Pancreas (tissue), 10 donors: ENCODE data around the gene DLGAP3. TPM values are rescaled to one million over a fixed set of nuclear protein-coding genes. Genes with fewer than 3 reads are reported as not detected.

Experiments used
- ATAC-seq, 4 donors: fragments of 200-7000 bp; cut with Tn5 transposase; one replicate each; pipeline versions ENCODE4 v1.8.0 to v1.9.1; 2020; ENCODE audit warnings: mild to moderate bottlenecking in 4 of 4, moderate library complexity in 4 of 4
- DNase-seq, 6 donors: peaks; one replicate each; pipeline ENCODE4 v3.0.0-alpha.2; 2020
- FAIRE-seq: peaks from 2 replicates; lab custom pipeline; 2012; peaks lifted over from hg19 to GRCh38; lab: Jason Lieb, UNC
- H3K27ac ChIP-seq, 4 donors: fragments of 200-600 bp; sonication (generic); 1 replicate in 3 of 4; 2 replicates in 1 of 4; pipeline versions ENCODE4 v1.5.0 to v1.8.0; 2020
- H3K27me3 ChIP-seq, 4 donors: fragments of 200-600 bp; one replicate each; pipeline ENCODE4 v1.8.0; 2021
- H3K36me3 ChIP-seq, 3 donors: fragments of 200-600 bp; sonication (generic) in 1 of 3; one replicate each; pipeline versions ENCODE4 v1.5.0 to v1.8.0; 2020 to 2021
- H3K4me1 ChIP-seq, 3 donors: fragments of 200-600 bp; one replicate each; pipeline ENCODE4 v1.8.0; 2021
- H3K4me3 ChIP-seq, 4 donors: fragments of 200-600 bp; sonication (generic) in 2 of 4; one replicate each; pipeline versions ENCODE4 v1.5.0 to v1.8.0; 2020 to 2021
- H3K9me3 ChIP-seq, 4 donors: fragments of 200-600 bp; one replicate each; pipeline ENCODE4 v1.8.0; 2021
- WGBS, 2 donors: extraction: QIAGEN DNeasy Blood & Tissue Kit; methylation state at CpG; one replicate each; pipeline ENCODE4 v1.1.7; 2013; 5-methylcytosine and 5-hydroxymethylcytosine counted together
- intact Hi-C, 3 donors: fragments of 100-400 bp; cut with DNase I; formaldehyde crosslinking; loops; one replicate each; pipeline versions ENCODE4 v1.11.1 to v1.14.2; 2022
- polyA plus RNA-seq, 2 donors: library from polyadenylated mRNA; stranded (reverse); fragments of 200-250 nt; gene quantifications; one replicate each; pipeline ENCODE4 v1.2.3, GENCODE V29; 2013
- total RNA-seq, 6 donors: library from RNA; stranded (reverse); fragmentation: NEBNext Ultra II Directional in 4 of 6; extraction: Animal tissue kit (Norgen Biotek cat#: 25700) in 4 of 6; gene quantifications; one replicate each; pipeline versions ENCODE4 v1.2.1 to v1.2.4, GENCODE V29; 2021 to 2023
- TF ChIP-seq, protein P1 (sequence below), 4 donors: fragments of 200-600 bp; sonication (generic) in 3 of 4; IDR thresholded peaks; one replicate each; pipeline versions ENCODE4 v1.5.0 to v1.8.0; 2021; ENCODE audit warnings: antibody characterized with exemption in 4 of 4
- donor health status: healthy with polysubstance abuse.
- donor health status: DM: no; HTN: no; CAD: no; lungs with moderate emphysema.
- donor health status: DM: no; HTN: no; CAD: no.
- donor health status: control.
- donor health status: control.
- donor health status: Bipolar disorder and iron deficiency.
- donor health status: DM: yes; HTN: yes; CAD: no.
- donor health status: DM: no; HTN: no; CAD: no.
- donor health status: DM: no; HTN: no; CAD: no.
- donor health status: DM: yes; HTN: yes; CAD: no.

The DLGAP3 gene
- total and polyA plus RNA-seq, 8 donors = 0.53 to 1.8 (median 1.4) TPM

GRCh38 chr1:34917017-34917416 lies 12.4 kb downstream of the DLGAP3 start:
- no peaks in the 10 kb centered on the region for H3K27me3 ChIP-seq
- TF ChIP-seq, protein P1, sequence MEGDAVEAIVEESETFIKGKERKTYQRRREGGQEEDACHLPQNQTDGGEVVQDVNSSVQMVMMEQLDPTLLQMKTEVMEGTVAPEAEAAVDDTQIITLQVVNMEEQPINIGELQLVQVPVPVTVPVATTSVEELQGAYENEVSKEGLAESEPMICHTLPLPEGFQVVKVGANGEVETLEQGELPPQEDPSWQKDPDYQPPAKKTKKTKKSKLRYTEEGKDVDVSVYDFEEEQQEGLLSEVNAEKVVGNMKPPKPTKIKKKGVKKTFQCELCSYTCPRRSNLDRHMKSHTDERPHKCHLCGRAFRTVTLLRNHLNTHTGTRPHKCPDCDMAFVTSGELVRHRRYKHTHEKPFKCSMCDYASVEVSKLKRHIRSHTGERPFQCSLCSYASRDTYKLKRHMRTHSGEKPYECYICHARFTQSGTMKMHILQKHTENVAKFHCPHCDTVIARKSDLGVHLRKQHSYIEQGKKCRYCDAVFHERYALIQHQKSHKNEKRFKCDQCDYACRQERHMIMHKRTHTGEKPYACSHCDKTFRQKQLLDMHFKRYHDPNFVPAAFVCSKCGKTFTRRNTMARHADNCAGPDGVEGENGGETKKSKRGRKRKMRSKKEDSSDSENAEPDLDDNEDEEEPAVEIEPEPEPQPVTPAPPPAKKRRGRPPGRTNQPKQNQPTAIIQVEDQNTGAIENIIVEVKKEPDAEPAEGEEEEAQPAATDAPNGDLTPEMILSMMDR (IDR thresholded peaks at IDR 0.05) = no peak
- intact Hi-C loops = no loop called here
- H3K4me1 ChIP-seq = no peaks in the 10 kb centered on the region
- no peaks in the 10 kb centered on the region for H3K36me3 ChIP-seq
- H3K9me3 ChIP-seq = no peaks in the 10 kb centered on the region
- no peak overlapping the region for H3K27ac ChIP-seq
- DNase-seq (no peak), FAIRE-seq (no peak), ATAC-seq (no peak)
- WGBS, 2 donors = 76 to 84% methylated on average over 6 of the region's 6 CpGs
- H3K4me3 ChIP-seq = no peak overlapping the region

- no peak for DNase-seq
- Histone ChIP-seq H3K27ac (no peak overlapping the region), H3K9me3 (no peaks in the 10 kb centered on the region), H3K36me3 (no peaks in the 10 kb centered on the region), H3K27me3 (no peaks in the 10 kb centered on the region), H3K4me1 (no peaks in the 10 kb centered on the region), H3K4me3 (no peak overlapping the region)
- intact Hi-C loops = no loop called here
- 86 to 96% methylated on average over 4 of the region's 4 CpGs for WGBS, 2 donors
- TF ChIP-seq, protein P1 (IDR thresholded peaks at IDR 0.05) = no peak
- FAIRE-seq = no peak
- no peak for ATAC-seq
Observed at GRCh38 chr1:34916104-34916503, 13.3 kb downstream of the DLGAP3 start.

DNA sequence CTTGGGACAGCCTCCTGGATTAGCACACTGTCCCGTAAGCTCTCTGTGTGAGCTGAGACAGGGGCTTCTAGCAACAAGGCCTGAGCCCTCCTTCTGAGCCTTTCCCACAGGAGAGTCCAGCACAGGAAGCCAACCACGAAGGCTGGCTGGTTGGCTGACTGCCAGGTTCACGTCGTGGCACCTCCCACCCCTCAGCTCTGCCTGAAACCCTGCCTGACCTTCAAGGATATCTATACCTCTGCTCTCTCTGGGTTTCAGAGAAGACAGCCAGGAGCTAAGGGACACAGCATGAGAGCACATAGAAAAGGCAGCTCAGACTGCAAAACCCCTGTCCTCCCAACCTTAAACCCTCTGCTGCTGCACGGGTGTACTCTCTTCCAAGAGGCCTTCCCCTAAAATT lies 13.9 kb downstream of the DLGAP3 start:
- no peak for DNase-seq
- no peak for ATAC-seq
- intact Hi-C loops = no loop called here
- H3K4me1 ChIP-seq = no peaks in the 10 kb centered on the region
- TF ChIP-seq, protein P1 (IDR thresholded peaks at IDR 0.05) = no peak
- H3K9me3 ChIP-seq = no peaks in the 10 kb centered on the region
- no peak for FAIRE-seq
- H3K4me3 ChIP-seq = no peak overlapping the region
- H3K27ac ChIP-seq = no peak overlapping the region
- H3K36me3 ChIP-seq = no peaks in the 10 kb centered on the region
- 30 to 33% methylated on average over 5 of the region's 5 CpGs for WGBS, 2 donors
- no peaks in the 10 kb centered on the region for H3K27me3 ChIP-seq

DNA sequence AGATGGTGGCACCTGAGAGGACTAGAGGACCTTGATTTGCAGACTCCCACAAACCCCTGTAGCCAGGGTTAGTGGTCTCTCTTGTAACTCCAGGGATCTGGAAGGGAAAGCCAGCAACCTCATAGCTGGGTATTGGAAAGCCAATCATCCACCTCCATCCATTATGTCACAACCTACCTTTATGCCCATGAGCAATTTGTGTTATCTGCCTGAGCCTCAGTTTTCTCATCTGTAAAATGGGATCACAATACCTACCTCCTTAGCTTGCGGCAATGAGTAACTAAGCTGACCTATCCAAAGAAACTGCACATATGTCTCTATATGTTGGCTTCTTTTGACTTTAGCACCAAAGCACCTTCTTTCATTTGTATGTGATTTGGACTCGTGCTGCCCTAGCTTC lies 14.5 kb downstream of the DLGAP3 start:
- WGBS, 2 donors = 84 to 87% methylated on average over 2 of the region's 2 CpGs
- TF ChIP-seq, protein P1 (IDR thresholded peaks at IDR 0.05) = no peak
- no peak for FAIRE-seq

GRCh38 chr1:34911465-34911864 lies 18.0 kb downstream of the DLGAP3 start:
- H3K36me3 ChIP-seq = no peaks in the 10 kb centered on the region
- ATAC-seq = no peak
- H3K27me3 ChIP-seq = no peaks in the 10 kb centered on the region
- intact Hi-C loops = no loop called here
- TF ChIP-seq, protein P1 (IDR thresholded peaks at IDR 0.05) = no peak
- H3K9me3 ChIP-seq = no peaks in the 10 kb centered on the region
- H3K4me3 ChIP-seq = no peak overlapping the region
- H3K27ac ChIP-seq = no peak overlapping the region
- DNase-seq = no peak
- 69 to 79% methylated on average over 8 of the region's 8 CpGs for WGBS, 2 donors
- no peak for FAIRE-seq
- H3K4me1 ChIP-seq = no peaks in the 10 kb centered on the region

More for the DNA sequence above, 14.5 kb downstream of the DLGAP3 start:
- no peak overlapping the region for H3K4me3 ChIP-seq
- no peaks in the 10 kb centered on the region for H3K4me1 ChIP-seq
- ATAC-seq (no peak), DNase-seq (no peak)
- H3K36me3 ChIP-seq = no peaks in the 10 kb centered on the region
- no peaks in the 10 kb centered on the region for H3K9me3 ChIP-seq
- intact Hi-C loops = no loop called here
- no peak overlapping the region for H3K27ac ChIP-seq
- H3K27me3 ChIP-seq = no peaks in the 10 kb centered on the region
